Heart left ventricle (tissue), 16 donors: ENCODE results near the gene KCNC4. TPM values are rescaled to one million over a fixed set of nuclear protein-coding genes. Genes with fewer than 3 reads are reported as not detected.

Experiments
- ATAC-seq, 4 donors: fragments of 200-7000 bp; cut with Tn5 transposase; one replicate each; pipeline ENCODE4 v1.9.1; 2020 to 2022; ENCODE audit warnings: moderate library complexity in 4 of 4, mild to moderate bottlenecking in 3 of 4, moderate number of reproducible peaks in 1 of 4
- DNase-seq, 5 donors: peaks; one replicate each; pipeline ENCODE4 v3.0.0-alpha.2; 2020
- H3K27ac ChIP-seq, 12 donors: fragments of 200-600 bp; sonication (generic) in 4 of 12; one replicate each; pipeline versions ENCODE4 v1.5.0 to v1.8.0; 2016 to 2022; ENCODE audit warnings: mild to moderate bottlenecking in 2 of 12
- H3K27me3 ChIP-seq, 9 donors: fragments of 200-600 bp; sonication (generic) in 2 of 9; one replicate each; pipeline versions ENCODE4 v1.5.1 to v1.8.0; 2016 to 2022; ENCODE audit warnings: mild to moderate bottlenecking in 3 of 9
- H3K36me3 ChIP-seq, 9 donors: fragments of 200-600 bp; sonication (generic) in 2 of 9; one replicate each; pipeline versions ENCODE4 v1.5.0 to v1.8.0; 2018 to 2022; ENCODE audit warnings: mild to moderate bottlenecking in 2 of 9
- H3K4me1 ChIP-seq, 12 donors: fragments of 200-600 bp; sonication (generic) in 4 of 12; one replicate each; pipeline versions ENCODE4 v1.5.0 to v1.8.0; 2016 to 2022; ENCODE audit warnings: mild to moderate bottlenecking in 3 of 12
- H3K4me3 ChIP-seq, 12 donors: fragments of 200-600 bp; sonication (generic) in 4 of 12; one replicate each; pipeline versions ENCODE4 v1.5.0 to v1.8.0; 2017 to 2022; ENCODE audit warnings: mild to moderate bottlenecking in 9 of 12, moderate library complexity in 4 of 12
- H3K9me3 ChIP-seq, 12 donors: fragments of 200-600 bp; sonication (generic) in 4 of 12; one replicate each; pipeline versions ENCODE4 v1.5.0 to v1.8.0; 2016 to 2022; ENCODE audit warnings: mild to moderate bottlenecking in 1 of 12
- POLR2A ChIP-seq, 2 donors: fragments of 450-650 bp; IDR thresholded peaks; one replicate each; pipeline ENCODE4 v1.6.1; 2017; ENCODE audit warnings: antibody characterized with exemption in 2 of 2, mild to moderate bottlenecking in 2 of 2, moderate library complexity in 2 of 2
- WGBS, 4 donors: extraction: QIAGEN DNeasy Blood & Tissue Kit in 2 of 4; methylation state at CpG; one replicate each; pipeline versions ENCODE4 v1.1.5 to v1.1.7; 2013 to 2018; 5-methylcytosine and 5-hydroxymethylcytosine counted together
- intact Hi-C, 10 donors: fragments of 100-400 bp; cut with DNase I; formaldehyde crosslinking; loops; one replicate each; pipeline versions ENCODE4 v1.11.1 to v1.14.2; 2022
- polyA plus RNA-seq, 2 donors: library from polyadenylated mRNA; stranded (reverse); fragments of 200-250 nt; gene quantifications; one replicate each; pipeline ENCODE4 v1.2.3, GENCODE V29; 2013
- total RNA-seq, 9 donors: library from RNA; depleted of rRNA in 2 of 9; stranded (reverse); fragments of >200 nt in 2 of 9; fragmentation: NEBNext Ultra II Directional in 3 of 9; extraction: Animal tissue kit (Norgen Biotek cat#: 25700) in 3 of 9; gene quantifications; one replicate each; pipeline versions ENCODE4 v1.1.0 to v1.2.4, GENCODE V29; 2016 to 2023
- TF ChIP-seq, protein P1 (sequence below), 12 donors: fragments of 200-600 bp; sonication (generic) in 4 of 12; IDR thresholded peaks; one replicate each; pipeline versions ENCODE4 v1.5.0 to v1.8.0; 2018 to 2022; ENCODE audit warnings: antibody characterized with exemption in 12 of 12, mild to moderate bottlenecking in 5 of 12
- donor health status: ischemic (EF 13 %, LVEDD 7.1; RV severe dilation, severe dysfunction).
- donor health status: healthy with polysubstance abuse.
- donor health status: DM: no; HTN: yes; CAD: no.
- donor health status: DM: no; HTN: no; CAD: no.
- donor health status: ischemic (EF 25% LVEDD 6.9; RV normal size, moderate dysfunction).
- donor health status: ischemic (EF 25% LVEDD 5.7; RV mildly dilated, moderate dysfunction).
- donor health status: healthy.
- donor health status: DM: yes; HTN: yes; CAD: no.
- donor health status: ischemic (EF 35%, LVEDD 5.7; RV mildly dilated, moderate dysfunction).
- donor health status: nonischemic (EF 11% LVEDD 7.7; RV severe dilation, severe dysfunction).
- donor health status: DM: yes; HTN: yes; CAD: no.
- donor health status: PGD.
- donor health status: ischemic (EF 29% LVEDD 5.4; RV normal size, mild dysfunction).
- donor health status: nonischemic (EF 23%, LVEDD 6.1; RV moderate dilation, normal function).

The KCNC4 gene
- total and polyA plus RNA-seq, 11 donors = 2.4 to 15.2 (median 6.1) TPM

GRCh38 chr1:110166861-110167260, 43.3 kb upstream of the KCNC4 start:
- Histone ChIP-seq H3K9me3 (no peaks in the 10 kb centered on the region), H3K4me1 (peaks cover 0 to 4% (median 0%) of the 10 kb centered on the region in 12 donors), H3K27me3 (no peaks in the 10 kb centered on the region), H3K27ac (no peak overlapping the region), H3K4me3 (no peak overlapping the region), H3K36me3 (no peaks in the 10 kb centered on the region)
- ATAC-seq = no peak
- DNase-seq = no peak
- intact Hi-C loops = no loop called here
- no peak for TF ChIP-seq POLR2A (IDR thresholded peaks at IDR 0.05)
- TF ChIP-seq, protein P1, sequence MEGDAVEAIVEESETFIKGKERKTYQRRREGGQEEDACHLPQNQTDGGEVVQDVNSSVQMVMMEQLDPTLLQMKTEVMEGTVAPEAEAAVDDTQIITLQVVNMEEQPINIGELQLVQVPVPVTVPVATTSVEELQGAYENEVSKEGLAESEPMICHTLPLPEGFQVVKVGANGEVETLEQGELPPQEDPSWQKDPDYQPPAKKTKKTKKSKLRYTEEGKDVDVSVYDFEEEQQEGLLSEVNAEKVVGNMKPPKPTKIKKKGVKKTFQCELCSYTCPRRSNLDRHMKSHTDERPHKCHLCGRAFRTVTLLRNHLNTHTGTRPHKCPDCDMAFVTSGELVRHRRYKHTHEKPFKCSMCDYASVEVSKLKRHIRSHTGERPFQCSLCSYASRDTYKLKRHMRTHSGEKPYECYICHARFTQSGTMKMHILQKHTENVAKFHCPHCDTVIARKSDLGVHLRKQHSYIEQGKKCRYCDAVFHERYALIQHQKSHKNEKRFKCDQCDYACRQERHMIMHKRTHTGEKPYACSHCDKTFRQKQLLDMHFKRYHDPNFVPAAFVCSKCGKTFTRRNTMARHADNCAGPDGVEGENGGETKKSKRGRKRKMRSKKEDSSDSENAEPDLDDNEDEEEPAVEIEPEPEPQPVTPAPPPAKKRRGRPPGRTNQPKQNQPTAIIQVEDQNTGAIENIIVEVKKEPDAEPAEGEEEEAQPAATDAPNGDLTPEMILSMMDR (IDR thresholded peaks at IDR 0.05) = no peak
- 87 to 93% (median 90%) methylated on average over 7 to 11 of the region's 11 CpGs for WGBS, 4 donors

- Histone ChIP-seq H3K9me3 (no peaks in the 10 kb centered on the region), H3K4me1 (peaks cover 0 to 2% (median 0%) of the 10 kb centered on the region in 12 donors), H3K27ac (no peak overlapping the region), H3K27me3 (no peaks in the 10 kb centered on the region), H3K36me3 (no peaks in the 10 kb centered on the region), H3K4me3 (no peak overlapping the region)
- intact Hi-C loops = no loop called here
- DNase-seq (no peak), ATAC-seq (no peak)
- no peak for TF ChIP-seq POLR2A (IDR thresholded peaks at IDR 0.05)
- TF ChIP-seq, protein P1 (IDR thresholded peaks at IDR 0.05) = no peak
- 71 to 78% (median 74%) methylated on average over 13 of the region's 13 CpGs for WGBS, 4 donors
These were observed 39.1 kb upstream of the KCNC4 start for GRCh38 chr1:110170766-110171733.

- no peak for DNase-seq
- WGBS, 4 donors = 86 to 89% (median 86%) methylated on average over 7 to 10 of the region's 10 CpGs; no CpG with 5 or more reads in 1 of the 4 donors
- no peak for TF ChIP-seq POLR2A (IDR thresholded peaks at IDR 0.05)
- TF ChIP-seq, protein P1 (IDR thresholded peaks at IDR 0.05) = no peak
These were observed 38.1 kb upstream of the KCNC4 start for GRCh38 chr1:110172001-110172400.

DNA sequence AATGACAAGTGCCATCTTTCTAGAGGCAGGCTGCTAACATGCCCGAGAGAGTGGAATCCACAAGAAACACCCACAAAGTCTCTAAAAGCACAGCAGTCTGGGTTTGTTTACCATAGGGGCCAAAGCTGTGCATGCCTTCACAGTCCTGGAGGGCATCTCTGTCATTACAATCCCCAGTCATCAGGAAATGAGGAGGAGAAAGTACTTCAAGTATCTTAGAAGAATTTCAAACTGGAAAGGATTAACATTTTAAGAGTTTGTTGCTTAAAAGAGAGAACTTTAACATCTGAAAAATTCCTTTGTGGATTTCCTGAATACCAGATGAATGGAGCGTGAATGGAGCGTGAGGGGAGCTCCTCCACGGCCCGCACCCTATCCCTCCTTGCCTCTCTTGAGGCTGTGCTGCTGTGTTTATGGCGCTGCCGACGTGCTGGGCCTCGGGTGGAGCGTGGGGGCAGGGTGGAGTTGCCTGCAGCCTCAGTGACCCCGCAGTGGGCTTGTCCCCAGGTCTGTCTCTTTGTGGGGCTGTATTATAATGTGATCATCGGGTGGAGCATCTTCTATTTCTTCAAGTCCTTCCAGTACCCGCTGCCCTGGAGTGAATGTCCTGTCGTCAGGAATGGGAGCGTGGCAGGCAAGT, 36.5 kb upstream of the KCNC4 start:
- intact Hi-C loops = no loop called here
- no peak overlapping the region for H3K27ac ChIP-seq
- TF ChIP-seq POLR2A (IDR thresholded peaks at IDR 0.05) = no peak
- TF ChIP-seq, protein P1 (IDR thresholded peaks at IDR 0.05) = no peak
- DNase-seq (no peak), ATAC-seq (no peak)
- no peaks in the 10 kb centered on the region for H3K36me3 ChIP-seq
- WGBS, 4 donors = 60 to 77% (median 72%) methylated on average over 15 of the region's 15 CpGs
- H3K4me3 ChIP-seq = no peak overlapping the region
- peaks cover 0 to 4% (median 0%) of the 10 kb centered on the region in 12 donors for H3K9me3 ChIP-seq
- H3K4me1 ChIP-seq = peaks cover 0 to 7% (median 0%) of the 10 kb centered on the region in 12 donors
- no peaks in the 10 kb centered on the region for H3K27me3 ChIP-seq

More at GRCh38 chr1:110172001-110172400, 38.1 kb upstream of the KCNC4 start:
- Histone ChIP-seq H3K27ac (no peak overlapping the region), H3K4me3 (no peak overlapping the region), H3K36me3 (no peaks in the 10 kb centered on the region), H3K9me3 (no peaks in the 10 kb centered on the region), H3K4me1 (peaks cover 0 to 7% (median 0%) of the 10 kb centered on the region in 12 donors), H3K27me3 (no peaks in the 10 kb centered on the region)
- no peak for ATAC-seq
- intact Hi-C loops = no loop called here
